Spinal cord (tissue), 10 donors: Measurements from ENCODE around the gene FSHR. TPM values are rescaled to one million over a fixed set of nuclear protein-coding genes. Genes with fewer than 3 reads are reported as not detected.

Experiments used
- DNase-seq, 6 donors: peaks; one replicate each; pipeline versions ENCODE4 v3.0.0 to v3.0.0-alpha.2; 2013 to 2015; ENCODE audit warnings: low spot score in 6 of 6, low read depth in 4 of 6
- H3K27ac ChIP-seq: one replicate; pipeline ENCODE4 v1.5.1; 2013; ENCODE audit warnings: low read depth, low read length, control low read depth
- H3K27me3 ChIP-seq: one replicate; pipeline ENCODE4 v1.6.1; 2013; ENCODE audit warnings: low read length; ENCODE audit not compliant: control insufficient read depth, insufficient read depth
- H3K36me3 ChIP-seq: one replicate; pipeline ENCODE4 v1.6.1; 2013; ENCODE audit warnings: low read length; ENCODE audit not compliant: control insufficient read depth, insufficient read depth
- H3K4me1 ChIP-seq: one replicate; pipeline ENCODE4 v1.6.1; 2013; ENCODE audit warnings: low read length; ENCODE audit not compliant: control insufficient read depth, insufficient read depth
- H3K4me3 ChIP-seq: one replicate; pipeline ENCODE4 v1.5.1; 2013; ENCODE audit warnings: low read depth, low read length, control low read depth
- H3K9me3 ChIP-seq: one replicate; pipeline ENCODE4 v1.6.1; 2013; ENCODE audit warnings: low read length; ENCODE audit not compliant: control insufficient read depth, insufficient read depth
- WGBS: methylation state at CpG from one replicate; pipeline ENCODE4 v1.1.5; 2013; ENCODE audit warnings: missing lambda C conversion rate; ENCODE audit not compliant: insufficient coverage; 5-methylcytosine and 5-hydroxymethylcytosine counted together
- polyA plus RNA-seq, 2 donors: library from polyadenylated mRNA; unstranded; fragments of 120-200 nt; gene quantifications; one replicate each; pipeline ENCODE4 v1.2.1, GENCODE V29; 2013; ENCODE audit not compliant: insufficient read length in 2 of 2
- total RNA-seq, 2 donors: library from RNA; depleted of rRNA in 1 of 2; stranded (reverse); fragments of 120-200 nt in 1 of 2; fragments of >200 nt in 1 of 2; gene quantifications; one replicate each; pipeline versions ENCODE4 v1.2.3 to v1.2.4, GENCODE V29; 2013 to 2014
- donor health status: healthy.

FSHR gene
- total and polyA plus RNA-seq, 4 donors = 0.17 TPM; not detected in 3

DNA sequence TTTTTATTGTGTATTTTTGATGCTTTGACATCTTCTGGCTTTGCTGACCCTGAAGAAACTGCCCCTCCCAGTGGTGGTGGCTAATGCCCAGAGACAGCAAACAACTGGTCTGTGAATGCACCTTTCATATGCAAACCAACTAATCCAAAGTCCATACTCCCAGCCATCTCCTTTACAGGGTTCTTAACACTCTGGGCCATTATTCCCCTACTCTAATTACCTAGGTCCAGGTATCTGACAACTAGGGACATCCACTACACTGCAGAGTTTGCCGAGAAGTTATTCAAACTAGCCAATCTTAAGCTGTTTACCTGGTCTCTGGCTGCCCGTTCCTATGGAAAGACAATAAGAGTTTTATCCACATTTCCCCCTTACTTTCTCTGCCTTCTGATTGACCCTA, 73.6 kb downstream of the FSHR start:
- H3K4me1 ChIP-seq = no peaks in the 10 kb centered on the region
- WGBS = 60% methylated on average over 1 of the region's 2 CpGs
- H3K36me3 ChIP-seq = no peaks in the 10 kb centered on the region
- DNase-seq = no peak
- peaks cover 3% of the 10 kb centered on the region for H3K9me3 ChIP-seq
- H3K4me3 ChIP-seq = no peak overlapping the region
- no peak overlapping the region for H3K27ac ChIP-seq
- no peaks in the 10 kb centered on the region for H3K27me3 ChIP-seq

DNA sequence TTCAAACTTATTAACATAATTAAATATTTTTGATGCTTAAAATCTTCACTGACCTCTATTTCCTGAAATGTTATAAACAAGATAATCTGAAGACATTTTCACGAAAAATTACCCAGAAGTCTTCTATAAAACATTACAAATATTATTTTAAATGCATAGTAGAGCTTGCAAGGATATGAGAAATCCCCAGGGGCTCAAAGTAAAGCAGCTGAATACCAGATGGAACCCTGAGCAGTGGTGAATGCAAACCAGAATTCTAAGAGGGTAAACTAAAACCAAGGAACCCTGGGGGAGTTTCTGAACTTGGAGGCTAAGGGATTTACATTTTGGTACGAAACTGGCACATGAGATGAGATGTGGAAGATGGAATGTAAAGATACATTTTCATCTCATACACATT, 83.6 kb downstream of the FSHR start:
- no peaks in the 10 kb centered on the region for H3K27me3 ChIP-seq
- H3K36me3 ChIP-seq = no peaks in the 10 kb centered on the region
- no CpG with 5 or more reads among the region's 2 CpGs for WGBS
- DNase-seq = no peak
- no peak overlapping the region for H3K4me3 ChIP-seq
- no peaks in the 10 kb centered on the region for H3K9me3 ChIP-seq
- no peak overlapping the region for H3K27ac ChIP-seq
- no peaks in the 10 kb centered on the region for H3K4me1 ChIP-seq

DNA sequence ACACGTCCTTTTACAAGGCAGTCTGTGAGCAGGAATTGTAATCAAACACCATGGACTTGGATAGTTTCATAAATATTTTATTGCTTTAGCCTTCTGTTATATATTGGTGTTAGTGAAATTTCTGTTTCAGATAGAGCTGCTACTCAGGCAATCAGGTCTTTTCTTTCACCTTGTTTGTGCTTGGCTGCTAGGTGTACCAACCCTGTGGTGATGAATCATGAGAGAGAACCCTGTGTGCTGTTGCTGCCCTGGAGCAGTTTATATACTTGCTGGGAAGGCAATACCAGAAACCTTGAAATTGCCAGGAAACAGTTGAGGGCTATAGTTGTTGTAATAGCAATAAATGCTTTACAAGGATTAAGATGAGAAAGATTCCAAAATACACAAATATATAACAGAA, 84.5 kb downstream of the FSHR start:
- Histone ChIP-seq H3K36me3 (no peaks in the 10 kb centered on the region), H3K27me3 (no peaks in the 10 kb centered on the region), H3K27ac (no peak overlapping the region), H3K4me1 (no peaks in the 10 kb centered on the region), H3K4me3 (no peak overlapping the region), H3K9me3 (no peaks in the 10 kb centered on the region)
- DNase-seq = no peak
- no CpG with 5 or more reads among the region's 1 CpG for whole genome bisulfite sequencing

DNA sequence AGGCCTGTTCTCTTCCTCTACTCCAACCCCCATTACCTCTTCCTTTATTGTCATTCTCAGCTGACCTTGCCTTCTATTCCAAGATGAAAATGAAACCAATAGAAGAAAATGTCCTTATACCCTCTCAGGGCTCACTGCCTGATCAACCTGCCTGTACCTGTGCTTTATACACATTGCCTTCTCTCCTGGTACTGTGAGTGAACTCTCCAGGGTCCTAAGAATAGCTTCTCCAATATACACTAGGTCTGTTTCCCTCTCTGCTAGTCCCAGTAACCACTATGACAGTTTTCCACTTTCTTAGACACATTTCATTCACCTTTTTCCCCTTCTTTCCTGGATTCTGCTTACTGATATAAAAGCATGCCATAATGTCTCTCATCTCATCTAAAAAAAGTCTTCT, 85.7 kb downstream of the FSHR start:
- no peak overlapping the region for H3K27ac ChIP-seq
- no peaks in the 10 kb centered on the region for H3K4me1 ChIP-seq
- no peaks in the 10 kb centered on the region for H3K27me3 ChIP-seq
- H3K4me3 ChIP-seq = no peak overlapping the region
- no peak for DNase-seq
- H3K36me3 ChIP-seq = no peaks in the 10 kb centered on the region
- no peaks in the 10 kb centered on the region for H3K9me3 ChIP-seq

DNA sequence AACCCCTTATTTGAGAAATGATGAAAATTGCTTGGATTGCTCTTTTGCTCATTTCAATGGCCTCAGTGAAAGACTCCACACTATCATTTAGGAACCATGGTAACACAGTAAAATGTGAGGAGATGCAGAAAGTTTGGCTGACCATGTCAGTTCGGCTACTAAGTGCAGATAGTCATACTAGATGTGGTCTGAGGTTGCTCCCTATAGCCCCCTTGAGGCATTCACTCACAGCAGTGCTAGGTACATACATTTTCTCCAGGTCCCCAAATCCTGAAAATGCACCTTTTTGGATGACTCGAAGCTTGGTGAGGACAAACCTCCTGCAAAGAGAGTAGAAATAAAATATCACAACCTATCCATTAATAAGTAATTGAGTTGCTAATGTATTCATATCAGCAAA, 86.3 kb downstream of the FSHR start:
- H3K27ac ChIP-seq = no peak overlapping the region
- H3K9me3 ChIP-seq = no peaks in the 10 kb centered on the region

DNA sequence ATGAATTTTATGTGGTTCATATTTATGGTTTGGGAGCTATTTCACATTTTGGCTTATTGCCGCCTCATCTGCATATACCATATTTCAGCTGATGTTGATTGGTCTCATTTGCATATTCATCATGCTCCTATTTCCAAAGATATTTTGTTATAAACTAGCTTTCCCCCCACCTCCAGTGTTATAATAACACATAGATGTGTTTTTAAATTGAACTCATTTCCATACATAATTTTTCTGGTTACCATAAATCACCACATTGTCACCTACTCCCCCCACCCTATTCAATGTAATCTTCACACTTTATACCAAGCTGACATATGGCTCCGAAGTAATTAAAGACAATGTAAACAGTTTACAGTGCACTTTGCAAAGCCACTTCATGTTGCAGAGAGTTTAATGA, 101.2 kb downstream of the FSHR start:
- DNase-seq = peak in 2 of 6 donors; percentile 49 to 70
- no CpG with 5 or more reads among the region's 2 CpGs for WGBS

More for the DNA sequence above, 86.3 kb downstream of the FSHR start:
- Histone ChIP-seq H3K4me3 (no peak overlapping the region), H3K4me1 (no peaks in the 10 kb centered on the region), H3K27me3 (no peaks in the 10 kb centered on the region), H3K36me3 (no peaks in the 10 kb centered on the region)
- WGBS = no CpG with 5 or more reads among the region's 2 CpGs
- no peak for DNase-seq

DNA sequence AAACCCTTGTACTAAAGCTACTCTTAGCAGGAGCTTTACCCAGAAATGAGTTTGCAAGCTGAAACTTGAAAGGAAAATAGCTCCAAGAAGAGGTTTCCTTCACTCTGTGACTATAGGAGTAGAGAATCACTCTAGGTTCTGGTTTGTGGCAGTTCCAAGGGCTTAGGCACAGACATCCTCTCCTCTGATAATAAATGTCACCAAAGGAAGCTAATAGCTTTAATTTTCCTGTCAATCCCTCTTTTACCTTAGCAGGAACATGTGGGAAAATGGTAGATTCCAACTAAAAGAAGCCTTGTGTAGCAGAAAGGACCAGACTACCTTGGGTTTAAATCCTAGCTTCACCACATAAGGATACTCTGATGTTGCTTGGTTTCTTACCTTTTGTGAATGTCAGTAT, 104.0 kb downstream of the FSHR start:
- DNase-seq = no peak
- no peak overlapping the region for H3K27ac ChIP-seq
- H3K36me3 ChIP-seq = no peaks in the 10 kb centered on the region
- H3K4me3 ChIP-seq = no peak overlapping the region
- H3K4me1 ChIP-seq = no peaks in the 10 kb centered on the region
- no peaks in the 10 kb centered on the region for H3K27me3 ChIP-seq
- no peaks in the 10 kb centered on the region for H3K9me3 ChIP-seq

More for the DNA sequence above, 101.2 kb downstream of the FSHR start:
- Histone ChIP-seq H3K27me3 (no peaks in the 10 kb centered on the region), H3K9me3 (peaks cover 2% of the 10 kb centered on the region), H3K36me3 (no peaks in the 10 kb centered on the region), H3K4me3 (no peak overlapping the region), H3K4me1 (no peaks in the 10 kb centered on the region), H3K27ac (no peak overlapping the region)

DNA sequence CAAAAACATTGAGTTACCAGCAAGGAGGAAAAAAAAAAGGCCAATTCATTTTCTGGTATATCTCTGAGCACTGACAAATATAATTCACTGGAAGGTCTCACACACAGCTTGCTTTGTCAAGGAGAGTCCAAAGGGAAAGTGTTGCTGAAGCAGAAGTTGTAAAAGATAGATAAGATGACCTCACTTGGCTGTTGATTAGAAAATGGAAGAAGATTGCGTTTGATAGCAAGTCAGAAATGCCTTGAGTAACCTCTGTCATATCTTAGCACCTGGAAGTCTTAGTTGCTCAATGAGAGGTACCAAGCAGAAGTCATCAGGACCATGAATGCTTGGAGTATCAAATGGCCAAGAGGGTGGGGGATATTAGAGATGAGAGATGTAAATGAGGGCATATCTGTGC, 105.2 kb downstream of the FSHR start:
- H3K9me3 ChIP-seq = no peaks in the 10 kb centered on the region
- WGBS = 80% methylated on average over 1 of the region's 1 CpG
- no peak for DNase-seq
- no peak overlapping the region for H3K27ac ChIP-seq
- H3K27me3 ChIP-seq = no peaks in the 10 kb centered on the region
- no peaks in the 10 kb centered on the region for H3K36me3 ChIP-seq
- no peak overlapping the region for H3K4me3 ChIP-seq
- H3K4me1 ChIP-seq = peaks cover 3% of the 10 kb centered on the region

DNA sequence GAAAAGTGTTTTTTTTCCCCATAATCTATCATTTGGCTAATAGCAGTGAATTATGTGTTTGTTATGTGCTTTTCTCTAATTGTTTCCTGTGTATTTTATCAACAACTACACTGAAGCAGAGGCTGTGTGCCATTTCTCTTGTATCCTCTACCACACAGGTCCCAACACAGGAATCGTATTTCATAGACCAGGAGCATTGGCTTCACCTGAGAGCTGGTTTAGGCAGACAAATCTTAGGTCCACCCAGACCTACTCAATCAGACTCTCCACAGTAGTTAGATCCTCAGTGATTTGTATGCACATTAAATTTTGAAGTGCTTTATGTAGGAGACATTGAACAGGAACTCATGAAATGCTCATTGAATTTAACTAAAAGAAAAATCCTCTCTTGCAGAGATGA, 109.2 kb downstream of the FSHR start:
- no peaks in the 10 kb centered on the region for H3K27me3 ChIP-seq
- H3K9me3 ChIP-seq = no peaks in the 10 kb centered on the region
- 43% methylated on average over 1 of the region's 1 CpG for WGBS
- no peak overlapping the region for H3K27ac ChIP-seq
- peaks cover 3% of the 10 kb centered on the region for H3K4me1 ChIP-seq
- no peaks in the 10 kb centered on the region for H3K36me3 ChIP-seq
- peak in 1 of 6 donors; percentile 23 for DNase-seq
- H3K4me3 ChIP-seq = no peak overlapping the region

DNA sequence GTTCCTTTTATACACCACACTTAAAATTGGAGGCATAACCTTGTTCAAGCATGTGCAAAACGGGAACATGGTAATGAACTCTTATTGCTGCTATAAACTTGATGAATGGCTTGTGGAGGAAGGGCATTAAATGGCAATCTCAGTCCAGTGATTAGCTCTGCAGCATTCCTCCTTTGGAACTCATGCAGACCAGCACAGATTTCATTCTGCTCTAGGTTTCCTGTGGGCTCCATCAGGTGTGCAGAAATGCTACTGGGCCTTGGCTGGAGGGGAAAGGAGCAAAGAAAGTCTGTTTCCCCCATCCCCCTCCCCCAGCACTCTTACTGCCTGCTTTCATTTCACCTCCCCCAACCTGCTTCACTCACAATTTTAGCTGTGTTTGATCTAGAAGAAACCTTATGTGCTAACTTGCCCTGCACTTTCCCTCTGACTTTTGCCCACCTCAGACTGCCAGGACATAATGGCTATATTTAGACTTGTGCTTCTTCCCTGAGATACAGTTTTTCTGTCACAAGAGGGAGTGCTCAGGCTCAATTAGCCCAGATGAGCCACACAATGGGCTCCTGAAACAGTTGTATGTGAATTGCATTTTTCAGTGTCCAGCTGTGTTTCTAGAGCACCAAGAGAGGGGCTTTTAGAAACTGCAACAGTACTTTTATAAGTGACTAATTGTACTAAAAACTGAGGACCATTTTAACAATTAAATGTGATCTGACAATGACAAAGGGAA, 109.8 kb downstream of the FSHR start:
- H3K27ac ChIP-seq = no peak overlapping the region
- peak in 3 of 6 donors; percentile 40 to 88 (median 49) for DNase-seq
- peaks cover 3% of the 10 kb centered on the region for H3K4me1 ChIP-seq
- H3K27me3 ChIP-seq = no peaks in the 10 kb centered on the region
- H3K4me3 ChIP-seq = no peak overlapping the region
- 17% methylated on average over 1 of the region's 1 CpG for WGBS
- H3K36me3 ChIP-seq = no peaks in the 10 kb centered on the region
- no peaks in the 10 kb centered on the region for H3K9me3 ChIP-seq
